ENCODE measurements around the gene HIBADH. TPM values are rescaled to one million over a fixed set of nuclear protein-coding genes. Genes with fewer than 3 reads are reported as not detected.

Gene HIBADH
- total RNA-seq, 1 experiment from 2014 or later: 23.2 TPM

- H2BK20ac ChIP-seq (ENCODE audit: low read depth, low read length, poor library complexity, severe bottlenecking): no peak overlapping the region
- no peak overlapping the region for H3K23ac ChIP-seq (ENCODE audit: insufficient read length, low read depth, low read length)
- no peak overlapping the region for H2AFZ ChIP-seq (ENCODE audit: low read length)
- Mint-ChIP-seq H3K27me3 (ENCODE audit: low read depth) (no peaks in the 10 kb centered on the region), H3K36me3 (ENCODE audit: insufficient read depth in 1 of 3, low read depth in 3 of 3) (peaks cover 2 to 41% (median 18%) of the 10 kb centered on the region in 3 experiments; a peak in 5 of 7 replicates), H3K27ac (no peak overlapping the region), H3K4me1 (peaks cover 3 to 5% of the 10 kb centered on the region in 2 experiments; a peak in 2 of 4 replicates), H3K4me3 (no peak overlapping the region), H3K9me3 (no peaks in the 10 kb centered on the region)
- no peaks in the 10 kb centered on the region for H4K20me1 ChIP-seq (ENCODE audit: control insufficient read depth, insufficient read depth, insufficient read length)
- no peaks in the 10 kb centered on the region for H3K27me3 ChIP-seq (ENCODE audit: insufficient read depth, low read length)
- no peak overlapping the region for H2AK5ac ChIP-seq (ENCODE audit: insufficient read length, low read length)
- no peak overlapping the region for H3K56ac ChIP-seq (ENCODE audit: insufficient read length, low read depth, low read length)
- H3K9me3 ChIP-seq (ENCODE audit: control insufficient read depth, low read depth, low read length): no peaks in the 10 kb centered on the region
- no peak overlapping the region for H3K14ac ChIP-seq (ENCODE audit: insufficient read depth, low read length)
- H3T11ph ChIP-seq (ENCODE audit: low read length): no peak overlapping the region
- no peak overlapping the region for H4K5ac ChIP-seq (ENCODE audit: insufficient read length, low read depth, low read length)
- H4K8ac ChIP-seq (replicated peaks; ENCODE audit: insufficient read length, low read depth, low read length): no peak overlapping the region
- no peak overlapping the region for H2BK15ac ChIP-seq (ENCODE audit: low read depth, low read length)
- no peak overlapping the region for H4K91ac ChIP-seq (ENCODE audit: insufficient read length, low read depth, low read length)
- H3K4ac ChIP-seq (ENCODE audit: low read depth, low read length): no peak overlapping the region
- H2BK120ac ChIP-seq (ENCODE audit: low read depth, low read length, poor library complexity, severe bottlenecking): no peak overlapping the region
- no peak overlapping the region for H2BK5ac ChIP-seq (ENCODE audit: insufficient read length, low read length)
- TF ChIP-seq CTCF (conservative IDR thresholded peaks at IDR 0.05): no peak
- no peak overlapping the region for H2BK12ac ChIP-seq (ENCODE audit: insufficient read length, low read depth, low read length)
- no peaks in the 10 kb centered on the region for H3K79me1 ChIP-seq (ENCODE audit: insufficient read depth, low read depth, low read length, poor library complexity, severe bottlenecking)
- H3K79me2 ChIP-seq (ENCODE audit: insufficient read depth, low read length): no peaks in the 10 kb centered on the region
- DNase-seq: no peak
- no peak overlapping the region for H3K4me2 ChIP-seq (ENCODE audit: insufficient read depth, insufficient read length, low read length)
- H3K27ac ChIP-seq (ENCODE audit: insufficient read length, low read depth, low read length): no peak overlapping the region
- H3K4me1 ChIP-seq (ENCODE audit: insufficient read depth, low read length): no peaks in the 10 kb centered on the region
- H3K9ac ChIP-seq (ENCODE audit: extremely low read depth, insufficient read length, low read length): no peak overlapping the region
- no CpG with 5 or more reads among the region's 9 CpGs for WGBS (ENCODE audit: extremely low coverage, insufficient read length, low lambda C conversion rate)
- H3K23me2 ChIP-seq (ENCODE audit: insufficient read length, low read depth, low read length, poor library complexity, severe bottlenecking): no peaks in the 10 kb centered on the region
- no peak overlapping the region for H3K18ac ChIP-seq (ENCODE audit: insufficient read length, low read depth, low read length)
Observed at GRCh38 chr7:27647046-27647445, 15.6 kb downstream of the HIBADH start.

Measured in H9 (cell line).